H9 (cell line): ENCODE measurements around the gene SERBP1. TPM values are rescaled to one million over a fixed set of nuclear protein-coding genes. Genes with fewer than 3 reads are reported as not detected.

Experiments used
- DNase-seq: peaks from one replicate; pipeline ENCODE4 v3.0.0-alpha.2; 2017
- H2AFZ ChIP-seq: one replicate; pipeline ENCODE4 v1.6.1; 2013; ENCODE audit warnings: mild to moderate bottlenecking, low read length, control low read depth, moderate library complexity
- H2AK5ac ChIP-seq: 2 replicates; pipeline ENCODE4 v1.6.1; 2013; ENCODE audit warnings: low read length, control low read depth, mixed read lengths; ENCODE audit not compliant: insufficient read length
- H2BK120ac ChIP-seq: one replicate; pipeline ENCODE4 v1.6.1; 2013; ENCODE audit warnings: low read depth, mild to moderate bottlenecking, low read length, control low read depth, inconsistent platforms; ENCODE audit not compliant: poor library complexity, severe bottlenecking
- H2BK12ac ChIP-seq: 2 replicates; pipeline ENCODE4 v1.6.1; 2013; ENCODE audit warnings: low read length, control low read depth, mixed read lengths, low read depth; ENCODE audit not compliant: insufficient read length
- H2BK15ac ChIP-seq: 2 replicates; pipeline ENCODE4 v1.6.1; 2013; ENCODE audit warnings: low read depth, low read length, control low read depth
- H2BK20ac ChIP-seq: one replicate; pipeline ENCODE4 v1.6.1; 2013; ENCODE audit warnings: low read depth, mild to moderate bottlenecking, low read length, control low read depth, inconsistent platforms; ENCODE audit not compliant: poor library complexity, severe bottlenecking
- H2BK5ac ChIP-seq: 2 replicates; pipeline ENCODE4 v1.6.1; 2013; ENCODE audit warnings: low read length, control low read depth, mixed read lengths; ENCODE audit not compliant: insufficient read length
- H3K14ac ChIP-seq: 2 replicates; pipeline ENCODE4 v1.6.1; 2013; ENCODE audit warnings: low read length, control low read depth; ENCODE audit not compliant: insufficient read depth
- H3K18ac ChIP-seq: 2 replicates; pipeline ENCODE4 v1.6.1; 2013; ENCODE audit warnings: low read depth, mild to moderate bottlenecking, mixed read lengths, low read length, control low read depth; ENCODE audit not compliant: insufficient read length
- H3K23ac ChIP-seq: 2 replicates; pipeline ENCODE4 v1.6.1; 2013; ENCODE audit warnings: low read length, control low read depth, mixed read lengths, low read depth; ENCODE audit not compliant: insufficient read length
- H3K23me2 ChIP-seq: 2 replicates; pipeline ENCODE4 v1.6.1; 2013; ENCODE audit warnings: low read depth, mild to moderate bottlenecking, mixed read lengths, low read length, control low read depth; ENCODE audit not compliant: insufficient read length, poor library complexity, severe bottlenecking
- H3K27ac ChIP-seq: 2 replicates; pipeline ENCODE4 v1.5.1; 2013; ENCODE audit warnings: low read length, control low read depth, mixed read lengths, low read depth; ENCODE audit not compliant: insufficient read length
- H3K27me3 ChIP-seq: 2 replicates; pipeline ENCODE4 v1.6.1; 2013; ENCODE audit warnings: low read length, control low read depth, inconsistent platforms; ENCODE audit not compliant: insufficient read depth
- H3K4ac ChIP-seq: 2 replicates; pipeline ENCODE4 v1.6.1; 2013; ENCODE audit warnings: low read depth, mild to moderate bottlenecking, control low read depth, inconsistent platforms, low read length, moderate library complexity
- H3K4me1 ChIP-seq: 2 replicates; pipeline ENCODE4 v1.6.1; 2013; ENCODE audit warnings: low read length, control low read depth, inconsistent platforms; ENCODE audit not compliant: insufficient read depth
- H3K4me2 ChIP-seq: 2 replicates; pipeline ENCODE4 v1.6.1; 2013; ENCODE audit warnings: low read length, control low read depth, mixed read lengths; ENCODE audit not compliant: insufficient read length, insufficient read depth
- H3K56ac ChIP-seq: 2 replicates; pipeline ENCODE4 v1.6.1; 2013; ENCODE audit warnings: low read depth, mild to moderate bottlenecking, mixed read lengths, low read length, control low read depth; ENCODE audit not compliant: insufficient read length
- H3K79me1 ChIP-seq: 2 replicates; pipeline ENCODE4 v1.6.1; 2013; ENCODE audit warnings: low read depth, mild to moderate bottlenecking, moderate library complexity, low read length, control low read depth, inconsistent platforms; ENCODE audit not compliant: insufficient read depth, poor library complexity, severe bottlenecking
- H3K79me2 ChIP-seq: 2 replicates; pipeline ENCODE4 v1.6.1; 2013; ENCODE audit warnings: low read length, control low read depth, inconsistent platforms; ENCODE audit not compliant: insufficient read depth
- H3K9ac ChIP-seq: 2 replicates; pipeline ENCODE4 v1.6.1; 2013; ENCODE audit warnings: low read length, control low read depth, mixed read lengths; ENCODE audit not compliant: insufficient read length; ENCODE audit errors: extremely low read depth
- H3K9me3 ChIP-seq: one replicate; pipeline ENCODE4 v1.6.1; 2013; ENCODE audit warnings: low read depth, low read length, inconsistent platforms; ENCODE audit not compliant: control insufficient read depth
- H3T11ph ChIP-seq: one replicate; pipeline ENCODE4 v1.6.1; 2013; ENCODE audit warnings: mild to moderate bottlenecking, low read length, control low read depth, inconsistent platforms
- H4K20me1 ChIP-seq: one replicate; pipeline ENCODE4 v1.6.1; 2013; ENCODE audit not compliant: control insufficient read depth, insufficient read length, insufficient read depth
- H4K5ac ChIP-seq: 2 replicates; pipeline ENCODE4 v1.6.1; 2013; ENCODE audit warnings: low read depth, mild to moderate bottlenecking, mixed read lengths, low read length, control low read depth; ENCODE audit not compliant: insufficient read length
- H4K8ac ChIP-seq: replicated peaks from 2 replicates; pipeline ENCODE4 v1.6.1; 2013; ENCODE audit warnings: low read length, control low read depth, mixed read lengths, low read depth; ENCODE audit not compliant: insufficient read length
- H4K91ac ChIP-seq: 2 replicates; pipeline ENCODE4 v1.6.1; 2013; ENCODE audit warnings: low read depth, mild to moderate bottlenecking, moderate library complexity, mixed read lengths, low read length, control low read depth; ENCODE audit not compliant: insufficient read length
- H3K27ac Mint-ChIP-seq, 3 experiments: 2 replicates in 2 of 3; 3 replicates in 1 of 3; pipeline ENCODE4 v1.8.0; 2020 to 2021; ENCODE audit warnings: mixed read lengths in 3 of 3, mild to moderate bottlenecking in 1 of 3, moderate library complexity in 1 of 3
- H3K27me3 Mint-ChIP-seq: 2 replicates; pipeline ENCODE4 v1.8.0; 2021; ENCODE audit warnings: low read depth, mild to moderate bottlenecking, moderate library complexity, mixed read lengths
- H3K36me3 Mint-ChIP-seq, 3 experiments: 2 replicates in 2 of 3; 3 replicates in 1 of 3; pipeline ENCODE4 v1.8.0; 2020 to 2021; ENCODE audit warnings: low read depth in 3 of 3, mixed read lengths in 3 of 3; ENCODE audit not compliant: insufficient read depth in 1 of 3
- H3K4me1 Mint-ChIP-seq, 2 experiments: 2 replicates each; pipeline ENCODE4 v1.8.0; 2020; ENCODE audit warnings: mixed read lengths in 2 of 2
- H3K4me3 Mint-ChIP-seq, 2 experiments: 2 replicates in 1 of 2; 3 replicates in 1 of 2; pipeline ENCODE4 v1.8.0; 2020 to 2021; ENCODE audit warnings: mild to moderate bottlenecking in 2 of 2, mixed read lengths in 2 of 2, moderate library complexity in 1 of 2
- H3K9me3 Mint-ChIP-seq, 2 experiments: 2 replicates in 1 of 2; 3 replicates in 1 of 2; pipeline ENCODE4 v1.8.0; 2020; ENCODE audit warnings: mild to moderate bottlenecking in 2 of 2, mixed read lengths in 2 of 2, moderate library complexity in 1 of 2
- WGBS: extraction: QIAGEN DNeasy Blood & Tissue Kit; methylation state at CpG from one replicate; pipeline ENCODE4 v1.1.7; 2013; ENCODE audit warnings: missing lambda C conversion rate, low lambda C conversion rate, mixed read lengths; ENCODE audit not compliant: insufficient read length; ENCODE audit errors: extremely low coverage; 5-methylcytosine and 5-hydroxymethylcytosine counted together
- total RNA-seq: library from RNA; stranded (reverse); gene quantifications from 2 replicates; pipeline ENCODE4 v1.2.1, GENCODE V29; 2021
- TF ChIP-seq, protein P1 (sequence below): fragments of 200-600 bp; sonication (generic); conservative IDR thresholded peaks from 3 replicates; pipeline ENCODE4 v1.8.0; 2021; ENCODE audit warnings: antibody characterized with exemption, mild to moderate bottlenecking

The SERBP1 gene
- total RNA-seq, 1 experiment from 2014 or later = 495 TPM

DNA sequence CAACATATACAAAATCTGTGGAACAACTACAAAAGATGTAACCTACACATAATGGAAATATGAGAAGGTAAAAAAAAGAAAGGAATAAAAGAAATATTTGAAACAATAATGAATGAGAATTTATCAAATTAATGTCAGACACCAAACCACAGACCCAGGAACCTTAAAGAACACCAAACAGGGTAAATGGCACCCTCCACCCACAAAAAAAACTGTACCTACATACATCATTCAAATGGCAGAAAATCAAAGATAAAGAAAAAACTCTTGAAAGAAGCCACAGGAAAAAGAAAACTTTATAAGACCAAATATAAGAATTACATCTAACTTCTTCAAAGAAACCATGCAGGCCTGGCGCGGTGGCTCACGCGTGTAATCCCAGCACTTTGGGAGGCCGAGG lies 68.6 kb downstream of the SERBP1 start:
- no peak overlapping the region for H3K56ac ChIP-seq
- DNase-seq = no peak
- no peaks in the 10 kb centered on the region for H3K79me2 ChIP-seq
- H4K8ac ChIP-seq = no peak overlapping the region
- no peaks in the 10 kb centered on the region for H3K4me1 ChIP-seq
- H4K5ac ChIP-seq = no peak overlapping the region
- H2AK5ac ChIP-seq = no peak overlapping the region
- TF ChIP-seq, protein P1, sequence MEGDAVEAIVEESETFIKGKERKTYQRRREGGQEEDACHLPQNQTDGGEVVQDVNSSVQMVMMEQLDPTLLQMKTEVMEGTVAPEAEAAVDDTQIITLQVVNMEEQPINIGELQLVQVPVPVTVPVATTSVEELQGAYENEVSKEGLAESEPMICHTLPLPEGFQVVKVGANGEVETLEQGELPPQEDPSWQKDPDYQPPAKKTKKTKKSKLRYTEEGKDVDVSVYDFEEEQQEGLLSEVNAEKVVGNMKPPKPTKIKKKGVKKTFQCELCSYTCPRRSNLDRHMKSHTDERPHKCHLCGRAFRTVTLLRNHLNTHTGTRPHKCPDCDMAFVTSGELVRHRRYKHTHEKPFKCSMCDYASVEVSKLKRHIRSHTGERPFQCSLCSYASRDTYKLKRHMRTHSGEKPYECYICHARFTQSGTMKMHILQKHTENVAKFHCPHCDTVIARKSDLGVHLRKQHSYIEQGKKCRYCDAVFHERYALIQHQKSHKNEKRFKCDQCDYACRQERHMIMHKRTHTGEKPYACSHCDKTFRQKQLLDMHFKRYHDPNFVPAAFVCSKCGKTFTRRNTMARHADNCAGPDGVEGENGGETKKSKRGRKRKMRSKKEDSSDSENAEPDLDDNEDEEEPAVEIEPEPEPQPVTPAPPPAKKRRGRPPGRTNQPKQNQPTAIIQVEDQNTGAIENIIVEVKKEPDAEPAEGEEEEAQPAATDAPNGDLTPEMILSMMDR = no peak
- H2AFZ ChIP-seq = no peak overlapping the region
- H3K4me3 Mint-ChIP-seq = no peak overlapping the region
- H3K27me3 Mint-ChIP-seq = no peaks in the 10 kb centered on the region; the same call in 1 of the 2 replicates
- H3K23ac ChIP-seq = no peak overlapping the region
- no peaks in the 10 kb centered on the region for H3K9me3 ChIP-seq
- no CpG with 5 or more reads among the region's 5 CpGs for WGBS
- no peak overlapping the region for H2BK20ac ChIP-seq
- no peak overlapping the region for H2BK120ac ChIP-seq
- H4K91ac ChIP-seq = no peak overlapping the region
- no peaks in the 10 kb centered on the region for H4K20me1 ChIP-seq
- H3K4ac ChIP-seq = no peak overlapping the region
- H3K4me1 Mint-ChIP-seq = peaks cover under 1 to 1% of the 10 kb centered on the region in 2 experiments; a peak in 2 of 4 replicates
- H2BK5ac ChIP-seq = no peak overlapping the region
- H3T11ph ChIP-seq = no peak overlapping the region
- no peak overlapping the region for H3K9ac ChIP-seq
- H3K79me1 ChIP-seq = no peaks in the 10 kb centered on the region
- no peak overlapping the region for H2BK12ac ChIP-seq
- no peaks in the 10 kb centered on the region for H3K9me3 Mint-ChIP-seq
- H3K23me2 ChIP-seq = no peaks in the 10 kb centered on the region
- H3K27me3 ChIP-seq = no peaks in the 10 kb centered on the region
- no peak overlapping the region for H3K4me2 ChIP-seq
- H3K18ac ChIP-seq = no peak overlapping the region
- no peak overlapping the region for H3K27ac Mint-ChIP-seq
- H3K14ac ChIP-seq = no peak overlapping the region
- H3K27ac ChIP-seq = no peak overlapping the region
- no peaks in the 10 kb centered on the region for H3K36me3 Mint-ChIP-seq
- no peak overlapping the region for H2BK15ac ChIP-seq
